ENCODE data around the gene REEP1. TPM values are rescaled to one million over a fixed set of nuclear protein-coding genes. Genes with fewer than 3 reads are reported as not detected.

Gene REEP1
- total RNA-seq, 3 donors from 2014 or later, result 3.8 to 50.3 (median 6.1) TPM

DNA sequence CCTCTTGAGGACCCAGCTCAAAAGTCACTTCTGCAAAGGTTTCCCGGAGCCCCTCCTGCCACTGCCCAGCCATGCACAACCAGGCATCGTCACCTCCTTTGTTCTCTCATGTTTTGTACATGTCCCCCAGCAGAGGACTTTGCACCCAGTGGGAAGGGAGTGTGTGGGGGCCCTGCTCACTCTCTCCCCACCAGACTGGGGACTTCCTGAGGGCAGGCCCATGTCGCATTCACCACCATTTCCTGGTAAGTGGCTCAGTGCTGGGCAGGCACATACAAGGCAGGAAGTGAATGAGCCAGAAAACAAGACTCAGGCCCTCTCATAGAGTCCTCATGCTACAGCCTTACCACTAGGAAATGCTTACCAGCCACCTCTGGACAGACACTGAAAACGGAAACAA, 119.3 kb downstream of the REEP1 start:
- H3K9me3 ChIP-seq, result no peaks in the 10 kb centered on the region
- no peaks in the 10 kb centered on the region for H3K36me3 ChIP-seq (ENCODE audit: low read depth)
- TF ChIP-seq, protein P1, sequence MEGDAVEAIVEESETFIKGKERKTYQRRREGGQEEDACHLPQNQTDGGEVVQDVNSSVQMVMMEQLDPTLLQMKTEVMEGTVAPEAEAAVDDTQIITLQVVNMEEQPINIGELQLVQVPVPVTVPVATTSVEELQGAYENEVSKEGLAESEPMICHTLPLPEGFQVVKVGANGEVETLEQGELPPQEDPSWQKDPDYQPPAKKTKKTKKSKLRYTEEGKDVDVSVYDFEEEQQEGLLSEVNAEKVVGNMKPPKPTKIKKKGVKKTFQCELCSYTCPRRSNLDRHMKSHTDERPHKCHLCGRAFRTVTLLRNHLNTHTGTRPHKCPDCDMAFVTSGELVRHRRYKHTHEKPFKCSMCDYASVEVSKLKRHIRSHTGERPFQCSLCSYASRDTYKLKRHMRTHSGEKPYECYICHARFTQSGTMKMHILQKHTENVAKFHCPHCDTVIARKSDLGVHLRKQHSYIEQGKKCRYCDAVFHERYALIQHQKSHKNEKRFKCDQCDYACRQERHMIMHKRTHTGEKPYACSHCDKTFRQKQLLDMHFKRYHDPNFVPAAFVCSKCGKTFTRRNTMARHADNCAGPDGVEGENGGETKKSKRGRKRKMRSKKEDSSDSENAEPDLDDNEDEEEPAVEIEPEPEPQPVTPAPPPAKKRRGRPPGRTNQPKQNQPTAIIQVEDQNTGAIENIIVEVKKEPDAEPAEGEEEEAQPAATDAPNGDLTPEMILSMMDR (IDR thresholded peaks at IDR 0.05), result no peak
- intact Hi-C loops (cut with DNase I, micrococcal nuclease), result no loop called here
- no peak overlapping the region for H3K4me3 ChIP-seq
- H3K4me1 ChIP-seq (ENCODE audit: low read depth), result peaks cover 13% of the 10 kb centered on the region
- DNase-seq (no peak), ATAC-seq (no peak)

DNA sequence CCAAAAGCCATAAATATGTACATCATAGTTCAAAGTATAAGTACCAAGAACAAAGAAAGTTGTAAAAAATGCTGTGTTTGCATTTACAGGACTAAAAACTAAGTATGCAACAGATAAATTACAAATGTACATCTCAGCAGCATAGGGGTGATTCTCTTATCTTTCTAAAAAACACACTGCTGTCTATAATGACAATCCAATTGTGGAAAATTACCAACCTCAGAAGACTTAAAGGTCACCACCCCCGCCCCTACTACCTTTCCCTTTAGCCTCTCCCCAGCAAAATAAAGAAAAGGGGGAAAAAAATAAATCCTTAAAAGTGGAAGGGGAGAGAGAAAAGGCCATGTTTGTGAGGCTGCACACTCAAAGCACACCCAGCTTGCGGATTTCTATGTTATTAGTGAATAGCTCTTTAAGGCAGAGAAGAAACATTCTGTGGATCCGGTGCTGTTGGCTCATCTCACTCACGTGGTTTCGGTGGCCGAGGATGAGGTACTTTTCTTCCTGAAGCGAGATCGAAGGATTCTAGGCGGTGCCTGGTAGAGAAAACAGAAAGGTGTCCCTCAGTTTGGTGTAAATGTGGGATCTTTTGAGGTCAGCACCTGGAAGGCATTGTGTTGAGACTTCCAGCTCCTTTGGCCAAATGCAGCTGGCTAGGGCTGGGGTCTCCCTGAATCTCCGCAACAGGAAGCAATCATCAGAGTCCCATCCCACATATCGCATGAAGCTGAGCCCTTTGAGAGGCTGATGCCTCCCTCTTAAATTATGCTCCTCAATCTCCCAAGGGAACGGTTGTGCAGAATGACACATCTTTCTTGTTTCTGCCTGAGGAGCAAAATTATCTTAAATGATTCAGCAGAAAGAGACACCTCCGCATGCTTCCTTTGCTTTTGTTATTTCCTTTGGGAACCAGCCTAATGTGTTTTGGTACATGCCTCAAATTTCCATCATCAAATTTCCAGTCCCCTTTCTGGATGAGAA, 120.6 kb downstream of the REEP1 start:
- no peak overlapping the region for H3K4me3 ChIP-seq
- intact Hi-C loops (cut with DNase I, micrococcal nuclease), result no loop called here
- no peaks in the 10 kb centered on the region for H3K36me3 ChIP-seq (ENCODE audit: low read depth)
- no peak for ATAC-seq
- TF ChIP-seq, protein P1 (IDR thresholded peaks at IDR 0.05), result no peak
- no peaks in the 10 kb centered on the region for H3K9me3 ChIP-seq
- peaks cover 20% of the 10 kb centered on the region for H3K4me1 ChIP-seq (ENCODE audit: low read depth)
- DNase-seq, result no peak

DNA sequence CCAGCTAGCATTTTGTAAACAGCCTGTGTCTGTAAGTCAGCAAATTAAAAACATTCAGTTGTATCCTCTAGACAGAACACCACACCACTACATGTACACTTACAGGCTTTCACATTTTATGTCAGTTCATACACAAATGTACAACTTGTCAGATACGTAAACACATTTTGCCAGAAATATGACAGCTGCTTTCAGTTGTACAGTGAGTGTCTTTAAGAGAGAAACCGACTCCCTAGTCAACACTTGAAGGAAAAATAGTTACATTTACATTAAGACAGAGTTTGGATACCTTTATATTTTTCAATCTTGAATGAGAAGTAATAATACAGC, 123.0 kb downstream of the REEP1 start:
- ATAC-seq (no peak), DNase-seq (no peak)
- H3K9me3 ChIP-seq, result no peaks in the 10 kb centered on the region
- H3K4me3 ChIP-seq, result no peak overlapping the region
- intact Hi-C loops (cut with DNase I, micrococcal nuclease), result no loop called here
- TF ChIP-seq, protein P1 (IDR thresholded peaks at IDR 0.05), result no peak
- H3K36me3 ChIP-seq (ENCODE audit: low read depth), result no peaks in the 10 kb centered on the region
- peaks cover 31% of the 10 kb centered on the region for H3K4me1 ChIP-seq (ENCODE audit: low read depth)

DNA sequence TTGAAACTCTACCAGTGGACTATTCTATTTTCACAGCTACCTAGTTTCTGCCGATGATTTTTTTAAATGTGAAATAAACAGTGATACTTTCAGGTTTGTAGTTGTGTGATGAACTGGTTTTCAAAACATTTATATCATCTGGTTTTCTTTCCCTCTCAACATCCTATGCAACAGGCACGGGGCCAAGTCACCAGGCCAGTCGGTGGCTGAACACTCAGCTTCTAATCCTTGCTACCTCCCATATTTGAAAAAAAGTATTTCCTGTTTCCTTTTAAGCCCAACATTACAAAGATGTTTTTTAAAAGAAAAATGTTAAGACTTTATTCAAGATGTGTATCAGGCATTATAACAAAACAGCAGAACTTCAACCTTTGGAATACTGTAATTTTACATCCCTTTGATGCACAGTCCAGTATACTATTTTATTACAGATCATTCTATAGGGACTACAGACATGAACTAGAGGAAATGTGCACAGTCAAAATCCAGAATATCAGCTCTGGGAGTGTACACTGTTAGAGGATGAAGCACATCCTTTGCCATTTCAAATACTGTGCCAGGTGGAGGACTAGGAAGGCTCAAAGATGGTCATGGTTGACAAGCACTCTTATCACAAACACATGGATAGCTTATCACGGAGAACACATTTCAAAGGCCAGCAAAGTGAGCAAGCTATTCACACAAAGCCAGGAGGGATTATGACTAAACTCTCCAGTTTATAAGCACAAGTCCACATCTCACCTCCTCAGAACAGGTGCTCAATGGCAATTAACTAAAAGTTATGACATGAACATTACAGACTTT, 123.5 kb downstream of the REEP1 start:
- TF ChIP-seq, protein P1 (IDR thresholded peaks at IDR 0.05), result no peak
- H3K36me3 ChIP-seq (ENCODE audit: low read depth), result no peaks in the 10 kb centered on the region
- intact Hi-C loops (cut with DNase I, micrococcal nuclease), result no loop called here
- DNase-seq (peak in 2 of 3 donors; percentile 35 to 50), ATAC-seq (peak; percentile 77)
- no peak overlapping the region for H3K4me3 ChIP-seq
- H3K4me1 ChIP-seq (ENCODE audit: low read depth), result peaks cover 31% of the 10 kb centered on the region
- no peaks in the 10 kb centered on the region for H3K9me3 ChIP-seq

DNA sequence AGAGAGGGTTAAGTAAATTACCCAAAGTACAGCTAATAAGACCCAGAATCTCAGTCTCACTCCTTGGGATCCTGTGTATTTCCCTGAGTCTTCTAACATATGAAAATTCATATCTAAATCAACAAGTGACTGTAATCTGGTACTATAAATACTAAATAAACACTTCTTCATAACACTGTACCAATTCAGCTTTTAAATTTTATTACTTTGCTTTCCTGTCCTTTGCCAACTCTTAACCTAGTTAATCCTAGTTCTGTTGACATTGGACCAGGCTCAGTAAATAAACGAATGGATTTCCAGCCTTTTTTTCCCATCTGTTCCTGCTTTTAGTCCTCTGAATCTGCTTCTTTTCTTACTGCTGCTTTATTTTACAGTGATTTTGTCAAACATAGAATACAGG, 124.4 kb downstream of the REEP1 start:
- H3K4me1 ChIP-seq (ENCODE audit: low read depth), result peaks cover 31% of the 10 kb centered on the region
- no peaks in the 10 kb centered on the region for H3K36me3 ChIP-seq (ENCODE audit: low read depth)
- TF ChIP-seq, protein P1 (IDR thresholded peaks at IDR 0.05), result no peak
- no peak overlapping the region for H3K4me3 ChIP-seq
- no peaks in the 10 kb centered on the region for H3K9me3 ChIP-seq
- DNase-seq (no peak), ATAC-seq (peak; percentile 82)
- intact Hi-C loops (cut with DNase I, micrococcal nuclease), result no loop called here
